ENCODE measurements around the gene HIRIP3.

- no peak for TF ChIP-seq POLR2A (IDR thresholded peaks at IDR 0.05; ENCODE audit: low read depth, low read length)
- no peak for TF ChIP-seq POLR2AphosphoS5 (IDR thresholded peaks at IDR 0.05; ENCODE audit: low read depth, low read length)
- no peak for TF ChIP-seq SPI1 (IDR thresholded peaks at IDR 0.05; ENCODE audit: low read depth, low read length)
- no peak for TF ChIP-seq TAF1 (IDR thresholded peaks at IDR 0.05; ENCODE audit: low read depth, low read length)
- TF ChIP-seq PAX5 (IDR thresholded peaks at IDR 0.05; ENCODE audit: insufficient read depth, low read length, severe bottlenecking) = no peak
- TF ChIP-seq POU2F2 (IDR thresholded peaks at IDR 0.05; ENCODE audit: low read depth, low read length) = no peak
Observed at GRCh38 chr16:29977063-29977825, 18.2 kb downstream of the HIRIP3 start.
